HepG2 (cell line): Measurements from ENCODE around the gene FLAD1. TPM values are rescaled to one million over a fixed set of nuclear protein-coding genes. Genes with fewer than 3 reads are reported as not detected.

Experiments used
- AGO2 ChIP-seq: fragments of 200-400 bp; formaldehyde crosslinking; optimal IDR thresholded peaks from 2 replicates; pipeline ENCODE3; 2017; ENCODE audit warnings: mild to moderate bottlenecking, low read depth, low read length, moderate library complexity
- ARID4A ChIP-seq: sonication (generic); formaldehyde crosslinking; IDR thresholded peaks from 2 replicates; pipeline ENCODE4 v1.5.0; 2020; ENCODE audit warnings: mild to moderate bottlenecking, missing genetic modification reagents, borderline replicate concordance
- CBFB ChIP-seq: sonication (generic); formaldehyde crosslinking; IDR thresholded peaks from 2 replicates; pipeline ENCODE4 v1.4.0; 2020; ENCODE audit warnings: missing genetic modification reagents
- HNF1B ChIP-seq: sonication (generic); formaldehyde crosslinking; IDR thresholded peaks from 2 replicates; pipeline ENCODE4 v1.5.1; 2020; ENCODE audit warnings: mild to moderate bottlenecking, moderate library complexity, missing genetic modification reagents
- LCORL ChIP-seq, 2 experiments: fragments of 450-650 bp in 1 of 2; sonication (generic) in 1 of 2; formaldehyde crosslinking in 1 of 2; IDR thresholded peaks; 2 replicates each; pipeline versions ENCODE4 v1.5.0 to v1.6.1; 2017 to 2020; ENCODE audit warnings: antibody characterized with exemption in 1 of 2, missing genetic modification reagents in 1 of 2
- MAFF ChIP-seq: IDR thresholded peaks from 2 replicates; pipeline ENCODE4 v1.6.1; 2011; ENCODE audit warnings: low read depth, low read length, improper control_type of control experiment
- MTA1 ChIP-seq: sonication (generic); formaldehyde crosslinking; IDR thresholded peaks from 2 replicates; pipeline ENCODE4 v1.4.0; 2020; ENCODE audit warnings: missing genetic modification reagents, mild to moderate bottlenecking, borderline replicate concordance
- MYNN ChIP-seq: sonication (generic); formaldehyde crosslinking; IDR thresholded peaks from 2 replicates; pipeline ENCODE4 v1.4.0; 2020; ENCODE audit warnings: mild to moderate bottlenecking, low read depth, missing genetic modification reagents
- NR2C2 ChIP-seq: sonication (generic); formaldehyde crosslinking; IDR thresholded peaks from 2 replicates; pipeline ENCODE4 v1.4.0; 2020; ENCODE audit warnings: missing genetic modification reagents, mild to moderate bottlenecking, moderate library complexity, borderline replicate concordance
- NR2F1 ChIP-seq, 2 experiments: fragments of 450-650 bp in 1 of 2; formaldehyde crosslinking in 1 of 2; IDR thresholded peaks; 2 replicates each; pipeline versions ENCODE4 v1.5.0 to v1.6.1; 2016 to 2020; ENCODE audit warnings: mild to moderate bottlenecking in 1 of 2, missing compliant biosample characterization in 1 of 2, missing genetic modification reagents in 1 of 2, moderate library complexity in 1 of 2
- ZBTB7B ChIP-seq: sonication (generic); formaldehyde crosslinking; IDR thresholded peaks from 2 replicates; pipeline ENCODE4 v1.4.0; 2020; ENCODE audit warnings: missing genetic modification reagents
- ZNF687 ChIP-seq: sonication (generic); formaldehyde crosslinking; IDR thresholded peaks from 2 replicates; pipeline ENCODE4 v1.5.1; 2020; ENCODE audit warnings: mild to moderate bottlenecking, missing genetic modification reagents, moderate library complexity
- polyA plus RNA-seq, 8 experiments: library from polyadenylated mRNA; depleted of rRNA in 3 of 8; stranded (reverse) in 7 of 8; unstranded in 1 of 8; fragments of >200 nt; fragmentation: Illumina TruSeq in 4 of 8; extraction: Trizol in 4 of 8; gene quantifications; 2 replicates each; pipeline versions ENCODE4 v1.2.1 to v1.2.3, GENCODE V29; 2011 to 2016; ENCODE audit warnings: low read depth in 4 of 8, missing spikeins in 1 of 8, mixed read lengths in 1 of 8; ENCODE audit not compliant: insufficient read depth in 1 of 8
- total RNA-seq, 5 experiments: library from RNA; depleted of rRNA; stranded (reverse); fragments of >200 nt; fragmentation: Illumina TruSeq; extraction: Trizol; gene quantifications; 2 replicates each; pipeline ENCODE4 v1.2.3, GENCODE V29; 2016; ENCODE audit warnings: low read depth in 1 of 5
- TF ChIP-seq, protein P1 (sequence below): sonication (generic); formaldehyde crosslinking; IDR thresholded peaks from 2 replicates; pipeline ENCODE4 v1.4.0; 2020; ENCODE audit warnings: missing genetic modification reagents, borderline replicate concordance

Gene FLAD1
- total and polyA plus RNA-seq, 2 of the 13 experiments (the other 11 are each of a cell fraction or from before 2014, with no cell fraction given), result 25.9 to 32.8 TPM

DNA sequence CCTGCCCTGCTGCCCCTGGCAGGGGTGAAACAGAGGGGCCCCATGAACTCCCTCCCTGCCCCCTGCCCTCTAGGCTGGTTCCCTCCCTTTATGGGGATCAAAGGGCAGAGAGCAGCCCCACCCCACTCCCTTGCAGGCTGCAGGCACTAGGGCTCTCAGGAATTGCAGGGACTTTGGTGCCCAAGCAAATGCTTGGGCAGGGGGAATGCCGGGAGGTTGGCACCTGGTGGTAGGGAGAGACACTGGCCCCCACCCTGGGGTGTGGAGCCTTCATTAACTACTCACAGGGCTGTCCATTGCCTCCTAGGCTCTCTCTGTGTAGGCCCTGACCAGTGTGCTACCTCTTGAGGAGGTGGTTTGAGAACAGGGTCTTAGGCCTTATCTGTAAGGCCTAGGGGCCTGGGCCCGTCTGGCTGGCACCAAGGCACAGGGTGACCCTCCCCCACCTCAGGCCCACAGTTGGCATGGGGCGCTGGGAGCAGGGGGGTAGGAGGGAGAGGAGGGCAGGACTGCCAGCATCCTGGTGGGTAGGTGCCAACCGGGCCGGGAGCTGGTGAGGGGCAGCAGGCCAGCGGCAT is 24.2 kb downstream of the FLAD1 start (continued):
- TF ChIP-seq ARID4A (CRISPR knock-in tag), result no peak
- TF ChIP-seq HNF1B, result no peak
- TF ChIP-seq NR2F1 (CRISPR knock-in tag; IDR thresholded peaks at IDR 0.05), result 0 out of 4 replicates have a peak, but pooled peaks have one; percentile 16 to 42
- TF ChIP-seq MTA1 (CRISPR knock-in tag), result peak; percentile 15; the same call in 1 of the 2 replicates
- no peak; the same call in 1 of the 2 replicates for TF ChIP-seq NR2C2 (CRISPR knock-in tag)
- TF ChIP-seq MYNN (CRISPR knock-in tag), result no peak
- TF ChIP-seq ZBTB7B (CRISPR knock-in tag), result no peak
- TF ChIP-seq ZNF687, result peak; percentile 64
- no peak for TF ChIP-seq MAFF
- TF ChIP-seq, protein P1, sequence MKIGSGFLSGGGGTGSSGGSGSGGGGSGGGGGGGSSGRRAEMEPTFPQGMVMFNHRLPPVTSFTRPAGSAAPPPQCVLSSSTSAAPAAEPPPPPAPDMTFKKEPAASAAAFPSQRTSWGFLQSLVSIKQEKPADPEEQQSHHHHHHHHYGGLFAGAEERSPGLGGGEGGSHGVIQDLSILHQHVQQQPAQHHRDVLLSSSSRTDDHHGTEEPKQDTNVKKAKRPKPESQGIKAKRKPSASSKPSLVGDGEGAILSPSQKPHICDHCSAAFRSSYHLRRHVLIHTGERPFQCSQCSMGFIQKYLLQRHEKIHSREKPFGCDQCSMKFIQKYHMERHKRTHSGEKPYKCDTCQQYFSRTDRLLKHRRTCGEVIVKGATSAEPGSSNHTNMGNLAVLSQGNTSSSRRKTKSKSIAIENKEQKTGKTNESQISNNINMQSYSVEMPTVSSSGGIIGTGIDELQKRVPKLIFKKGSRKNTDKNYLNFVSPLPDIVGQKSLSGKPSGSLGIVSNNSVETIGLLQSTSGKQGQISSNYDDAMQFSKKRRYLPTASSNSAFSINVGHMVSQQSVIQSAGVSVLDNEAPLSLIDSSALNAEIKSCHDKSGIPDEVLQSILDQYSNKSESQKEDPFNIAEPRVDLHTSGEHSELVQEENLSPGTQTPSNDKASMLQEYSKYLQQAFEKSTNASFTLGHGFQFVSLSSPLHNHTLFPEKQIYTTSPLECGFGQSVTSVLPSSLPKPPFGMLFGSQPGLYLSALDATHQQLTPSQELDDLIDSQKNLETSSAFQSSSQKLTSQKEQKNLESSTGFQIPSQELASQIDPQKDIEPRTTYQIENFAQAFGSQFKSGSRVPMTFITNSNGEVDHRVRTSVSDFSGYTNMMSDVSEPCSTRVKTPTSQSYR (CRISPR knock-in tag), result peak; percentile 36; the same call in 1 of the 2 replicates
- TF ChIP-seq CBFB (CRISPR knock-in tag), result no peak
- TF ChIP-seq LCORL (IDR thresholded peaks at IDR 0.05), result no peak
- no peak for TF ChIP-seq LCORL (CRISPR knock-in tag; IDR thresholded peaks at IDR 0.05)
- peak; percentile 44 for TF ChIP-seq AGO2
